ENCODE data around the gene TMSB10. TPM values are rescaled to one million over a fixed set of nuclear protein-coding genes. Genes with fewer than 3 reads are reported as not detected.

TMSB10 gene
- total and polyA plus RNA-seq, 2 of the 13 experiments (the other 11 are each of a cell fraction or from before 2014, with no cell fraction given): 665 to 708 TPM

DNA sequence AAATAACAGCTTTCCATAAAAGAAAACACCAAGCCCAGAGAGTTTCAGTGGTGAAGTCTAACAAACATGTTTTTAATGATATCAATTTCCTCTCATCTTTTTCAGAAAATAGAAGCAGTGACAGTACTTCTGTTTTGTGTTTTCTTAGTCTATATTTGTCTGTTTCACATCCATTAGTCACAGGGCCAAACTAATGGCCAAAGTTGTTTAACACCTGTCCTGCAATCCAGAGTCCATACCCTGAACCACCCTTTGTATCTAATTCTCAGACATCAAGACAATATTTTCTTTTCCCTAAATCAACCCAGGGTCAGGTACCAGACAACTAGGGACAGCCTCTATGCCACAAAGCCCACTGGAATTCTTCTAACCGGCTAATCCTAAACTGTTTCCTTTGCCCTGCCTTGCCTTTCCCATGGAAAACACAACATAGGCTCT is 25.9 kb downstream of the TMSB10 start:
- in situ Hi-C loops (cut with HindIII; ENCODE audit: extremely low pct_ligation_motif_present, low pct_unique_long_range_greater_than_20kb): no loop called here
- H3K4me1 ChIP-seq (ENCODE audit: insufficient read depth, low read length): peaks cover 32% of the 10 kb centered on the region
- ChIA-PET CTCF (ENCODE audit: low intra/inter-chr PET ratio, low total read pairs) (no interaction called here), POLR2A (interaction anchor here (0.9 kb wide), 1 partner anchor 39 kb away, joined by 4 read pairs; no protein-coding TSS in a partner anchor)
- H3K79me2 ChIP-seq (ENCODE audit: insufficient read depth, low read length): no peaks in the 10 kb centered on the region
- FAIRE-seq: no peak
- H3K9me3 ChIP-seq (ENCODE audit: low read length): no peaks in the 10 kb centered on the region
- 0 out of 2 replicates have a peak overlapping the region, but pooled peaks have one; percentile 8 for H3K4me2 ChIP-seq (ENCODE audit: low read depth, low read length)
- DNase-seq (ENCODE audit: low spot score): no peak
- no peaks in the 10 kb centered on the region for H3K36me3 ChIP-seq (replicated peaks in 1 of 2; ENCODE audit: control insufficient read depth in 1 of 2, insufficient read depth in 2 of 2, low read length in 2 of 2)
- H2AFZ ChIP-seq (ENCODE audit: low read length): no peak overlapping the region
- no peaks in the 10 kb centered on the region for H3K27me3 ChIP-seq (ENCODE audit: control insufficient read depth in 1 of 2, insufficient read depth in 2 of 2, low read length in 2 of 2)
- H3K27ac ChIP-seq (ENCODE audit: extremely low read length, insufficient read depth, low read length): no peak overlapping the region
- H4K20me1 ChIP-seq (ENCODE audit: insufficient read depth, low read length): no peaks in the 10 kb centered on the region
- 20% methylated on average over 1 of the region's 1 CpG for WGBS (ENCODE audit: low lambda C conversion rate)
- intact Hi-C loops (cut with micrococcal nuclease; ENCODE audit: unreplicated experiment): no loop called here
- H3K9ac ChIP-seq (ENCODE audit: insufficient read depth, low read depth, low read length): no peak overlapping the region
- BruUV-seq (replicated peaks): no TSS peak
- peak; percentile 25; the same call in 1 of the 3 replicates for ATAC-seq
- 0 out of 6 replicates have a peak overlapping the region, but pooled peaks of 1 of the 3 experiments have one; percentile 11 for H3K4me3 ChIP-seq (replicated peaks in 1 of 3; ENCODE audit: insufficient read depth in 1 of 3, low read depth in 2 of 3, low read length in 3 of 3)
- TF ChIP-seq SOX5 (CRISPR knock-in tag; IDR thresholded peaks at IDR 0.05; ENCODE audit: borderline replicate concordance) (0 out of 2 replicates have a peak, but pooled peaks have one; percentile 17), SRSF4 (IDR thresholded peaks at IDR 0.05; ENCODE audit: low read depth, low read length, poor library complexity, severe bottlenecking) (no peak), RAD21 (CRISPR knock-in tag; IDR thresholded peaks at IDR 0.05) (no peak), SNRNP70 (IDR thresholded peaks at IDR 0.05; ENCODE audit: low read depth, low read length) (no peak), TEAD3 (CRISPR knock-in tag; optimal IDR thresholded peaks at IDR 0.05; ENCODE audit: borderline replicate concordance) (peak; percentile 16), ZNF556 (CRISPR knock-in tag; IDR thresholded peaks at IDR 0.05; ENCODE audit: borderline replicate concordance) (no peak), MAFF (IDR thresholded peaks at IDR 0.05; ENCODE audit: low read depth, low read length) (no peak), FOXP1 (IDR thresholded peaks at IDR 0.05) (no peak), FOXP1 (CRISPR knock-in tag; IDR thresholded peaks at IDR 0.05) (0 out of 2 replicates have a peak, but pooled peaks have one; percentile 9)
- TF ChIP-seq, protein P1, sequence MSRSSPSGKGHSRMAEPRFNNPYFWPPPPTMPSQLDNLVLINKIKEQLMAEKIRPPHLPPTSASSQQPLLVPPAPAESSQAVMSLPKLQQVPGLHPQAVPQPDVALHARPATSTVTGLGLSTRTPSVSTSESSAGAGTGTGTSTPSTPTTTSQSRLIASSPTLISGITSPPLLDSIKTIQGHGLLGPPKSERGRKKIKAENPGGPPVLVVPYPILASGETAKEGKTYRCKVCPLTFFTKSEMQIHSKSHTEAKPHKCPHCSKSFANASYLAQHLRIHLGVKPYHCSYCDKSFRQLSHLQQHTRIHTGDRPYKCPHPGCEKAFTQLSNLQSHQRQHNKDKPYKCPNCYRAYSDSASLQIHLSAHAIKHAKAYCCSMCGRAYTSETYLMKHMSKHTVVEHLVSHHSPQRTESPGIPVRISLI (CRISPR knock-in tag; IDR thresholded peaks at IDR 0.05; ENCODE audit: borderline replicate concordance): no peak
- TF ChIP-seq, protein P2, sequence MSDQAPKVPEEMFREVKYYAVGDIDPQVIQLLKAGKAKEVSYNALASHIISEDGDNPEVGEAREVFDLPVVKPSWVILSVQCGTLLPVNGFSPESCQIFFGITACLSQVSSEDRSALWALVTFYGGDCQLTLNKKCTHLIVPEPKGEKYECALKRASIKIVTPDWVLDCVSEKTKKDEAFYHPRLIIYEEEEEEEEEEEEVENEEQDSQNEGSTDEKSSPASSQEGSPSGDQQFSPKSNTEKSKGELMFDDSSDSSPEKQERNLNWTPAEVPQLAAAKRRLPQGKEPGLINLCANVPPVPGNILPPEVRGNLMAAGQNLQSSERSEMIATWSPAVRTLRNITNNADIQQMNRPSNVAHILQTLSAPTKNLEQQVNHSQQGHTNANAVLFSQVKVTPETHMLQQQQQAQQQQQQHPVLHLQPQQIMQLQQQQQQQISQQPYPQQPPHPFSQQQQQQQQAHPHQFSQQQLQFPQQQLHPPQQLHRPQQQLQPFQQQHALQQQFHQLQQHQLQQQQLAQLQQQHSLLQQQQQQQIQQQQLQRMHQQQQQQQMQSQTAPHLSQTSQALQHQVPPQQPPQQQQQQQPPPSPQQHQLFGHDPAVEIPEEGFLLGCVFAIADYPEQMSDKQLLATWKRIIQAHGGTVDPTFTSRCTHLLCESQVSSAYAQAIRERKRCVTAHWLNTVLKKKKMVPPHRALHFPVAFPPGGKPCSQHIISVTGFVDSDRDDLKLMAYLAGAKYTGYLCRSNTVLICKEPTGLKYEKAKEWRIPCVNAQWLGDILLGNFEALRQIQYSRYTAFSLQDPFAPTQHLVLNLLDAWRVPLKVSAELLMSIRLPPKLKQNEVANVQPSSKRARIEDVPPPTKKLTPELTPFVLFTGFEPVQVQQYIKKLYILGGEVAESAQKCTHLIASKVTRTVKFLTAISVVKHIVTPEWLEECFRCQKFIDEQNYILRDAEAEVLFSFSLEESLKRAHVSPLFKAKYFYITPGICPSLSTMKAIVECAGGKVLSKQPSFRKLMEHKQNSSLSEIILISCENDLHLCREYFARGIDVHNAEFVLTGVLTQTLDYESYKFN (CRISPR knock-in tag; conservative IDR thresholded peaks at IDR 0.05): peak; percentile 40
- TF ChIP-seq, protein P3, sequence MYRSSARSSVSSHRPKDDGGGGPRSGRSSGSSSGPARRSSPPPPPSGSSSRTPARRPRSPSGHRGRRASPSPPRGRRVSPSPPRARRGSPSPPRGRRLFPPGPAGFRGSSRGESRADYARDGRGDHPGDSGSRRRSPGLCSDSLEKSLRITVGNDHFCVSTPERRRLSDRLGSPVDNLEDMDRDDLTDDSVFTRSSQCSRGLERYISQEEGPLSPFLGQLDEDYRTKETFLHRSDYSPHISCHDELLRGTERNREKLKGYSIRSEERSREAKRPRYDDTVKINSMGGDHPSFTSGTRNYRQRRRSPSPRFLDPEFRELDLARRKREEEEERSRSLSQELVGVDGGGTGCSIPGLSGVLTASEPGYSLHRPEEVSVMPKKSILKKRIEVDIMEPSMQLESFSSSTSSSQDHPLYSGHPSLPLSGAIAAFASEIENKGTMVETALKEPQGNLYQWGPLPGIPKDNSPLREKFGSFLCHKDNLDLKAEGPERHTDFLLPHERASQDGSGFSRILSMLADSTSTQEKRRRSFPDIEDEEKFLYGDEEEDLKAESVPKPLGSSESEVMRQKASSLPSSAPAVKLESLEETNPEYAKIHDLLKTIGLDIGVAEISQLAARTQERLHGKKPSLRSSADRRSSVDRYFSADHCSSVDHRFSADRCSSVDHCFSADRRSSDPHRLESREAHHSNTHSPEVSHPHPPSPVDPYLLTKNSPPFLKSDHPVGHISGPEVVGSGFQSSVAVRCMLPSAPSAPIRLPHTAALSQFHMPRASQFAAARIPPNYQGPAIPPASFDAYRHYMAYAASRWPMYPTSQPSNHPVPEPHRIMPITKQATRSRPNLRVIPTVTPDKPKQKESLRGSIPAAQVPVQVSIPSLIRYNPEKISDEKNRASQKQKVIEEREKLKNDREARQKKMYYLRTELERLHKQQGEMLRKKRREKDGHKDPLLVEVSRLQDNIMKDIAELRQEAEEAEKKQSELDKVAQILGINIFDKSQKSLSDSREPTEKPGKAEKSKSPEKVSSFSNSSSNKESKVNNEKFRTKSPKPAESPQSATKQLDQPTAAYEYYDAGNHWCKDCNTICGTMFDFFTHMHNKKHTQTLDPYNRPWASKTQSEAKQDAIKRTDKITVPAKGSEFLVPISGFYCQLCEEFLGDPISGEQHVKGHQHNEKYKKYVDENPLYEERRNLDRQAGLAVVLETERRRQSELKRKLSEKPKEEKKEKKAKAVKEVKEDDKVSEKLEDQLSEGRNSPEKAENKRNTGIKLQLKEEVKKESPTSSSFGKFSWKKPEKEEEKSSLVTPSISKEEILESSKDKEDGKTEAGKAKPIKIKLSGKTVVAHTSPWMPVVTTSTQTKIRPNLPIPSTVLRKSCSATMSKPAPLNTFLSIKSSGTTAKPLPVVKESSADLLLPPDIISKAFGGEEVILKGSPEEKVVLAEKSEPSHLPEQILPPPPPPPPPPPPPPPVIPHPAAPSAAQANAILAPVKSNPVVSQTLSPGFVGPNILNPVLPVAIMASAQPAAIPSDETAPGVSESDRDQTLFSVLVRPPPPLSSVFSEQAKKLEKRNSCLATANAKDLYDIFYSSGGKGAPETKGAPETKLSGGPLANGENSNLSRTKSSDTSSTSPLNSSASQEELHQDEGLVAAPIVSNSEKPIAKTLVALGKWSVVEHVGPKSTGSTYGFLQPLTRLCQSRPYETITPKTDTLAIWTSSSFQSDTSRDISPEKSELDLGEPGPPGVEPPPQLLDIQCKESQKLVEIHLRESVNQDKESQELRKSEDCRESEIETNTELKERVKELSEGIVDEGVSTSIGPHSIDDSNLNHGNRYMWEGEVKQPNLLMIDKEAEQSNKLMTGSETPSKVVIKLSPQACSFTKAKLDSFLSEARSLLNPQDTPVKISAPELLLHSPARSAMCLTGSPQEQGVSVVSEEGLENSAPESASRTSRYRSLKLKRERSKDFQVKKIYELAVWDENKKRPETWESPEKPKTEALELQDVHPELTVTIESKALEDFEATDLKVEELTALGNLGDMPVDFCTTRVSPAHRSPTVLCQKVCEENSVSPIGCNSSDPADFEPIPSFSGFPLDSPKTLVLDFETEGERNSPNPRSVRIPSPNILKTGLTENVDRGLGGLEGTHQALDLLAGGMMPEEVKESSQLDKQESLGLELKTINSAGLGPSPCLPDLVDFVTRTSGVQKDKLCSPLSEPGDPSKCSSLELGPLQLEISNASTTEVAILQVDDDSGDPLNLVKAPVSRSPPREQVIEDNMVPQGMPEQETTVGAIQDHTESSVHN (CRISPR knock-in tag; IDR thresholded peaks at IDR 0.05): no peak

Measured in HepG2 (cell line).